ENCODE data around the gene PLAAT2. TPM values are rescaled to one million over a fixed set of nuclear protein-coding genes. Genes with fewer than 3 reads are reported as not detected.
"Not testable (repeated sequence)": the region's sequence is repeated elsewhere in the genome, so short reads cannot be mapped to it uniquely, and the experiment has no call there.

The PLAAT2 gene
- total RNA-seq, 1 experiment from 2014 or later = 1.2 TPM

DNA sequence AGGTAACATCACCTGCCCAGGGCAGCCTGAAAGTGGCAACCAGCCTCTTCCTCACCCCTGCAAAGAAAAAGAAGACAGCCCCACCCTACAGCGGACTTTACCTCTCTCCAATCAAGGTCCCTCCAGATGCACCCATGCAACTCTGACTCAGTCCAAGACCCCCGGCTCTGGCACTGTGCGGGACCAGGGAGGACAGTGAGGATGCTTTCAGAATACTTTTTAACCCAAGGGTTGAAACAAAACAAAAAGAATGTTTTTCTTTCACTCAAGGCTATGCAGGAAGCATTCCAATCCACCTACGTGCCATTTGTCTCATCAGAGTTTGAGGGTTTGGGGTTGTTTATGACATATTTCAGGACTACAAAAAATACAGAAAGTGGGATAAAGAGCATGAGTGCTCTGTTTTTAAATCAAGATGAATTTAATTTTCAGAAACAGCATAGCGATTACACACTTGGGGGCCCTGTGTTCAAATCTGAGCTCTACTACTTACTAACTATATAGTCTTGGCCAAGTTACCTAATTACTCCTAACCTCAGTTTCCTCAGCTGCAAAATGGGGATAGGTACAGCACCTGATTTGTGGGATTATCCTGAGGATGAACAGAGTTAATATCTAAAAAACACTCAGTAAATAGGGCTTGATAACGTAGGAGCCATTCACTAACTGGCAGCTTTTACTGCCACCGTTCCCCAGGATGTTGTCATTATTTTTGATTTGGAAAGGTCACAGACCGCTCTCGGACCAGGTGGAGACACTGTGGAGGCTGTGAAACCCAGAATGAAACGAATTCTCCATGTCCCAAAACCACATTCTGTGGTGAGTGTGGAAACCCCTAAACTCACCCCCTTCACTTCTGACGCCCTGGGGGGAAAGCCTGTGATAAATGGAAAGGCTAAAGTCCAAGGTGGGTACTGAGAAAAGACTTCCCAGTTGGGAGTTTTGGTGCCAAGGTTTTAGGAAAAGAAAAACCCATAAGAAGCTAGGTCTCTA lies 45.5 kb upstream of the PLAAT2 start:
- intact Hi-C loops (cut with micrococcal nuclease; ENCODE audit: unreplicated experiment) = no loop called here
- ChIA-PET POLR2A (interaction anchor here (0.5 kb wide), 1 partner anchor 47 kb away, joined by 4 read pairs; no protein-coding TSS in a partner anchor), CTCF (no interaction called here)
- TF ChIP-seq, protein P1, sequence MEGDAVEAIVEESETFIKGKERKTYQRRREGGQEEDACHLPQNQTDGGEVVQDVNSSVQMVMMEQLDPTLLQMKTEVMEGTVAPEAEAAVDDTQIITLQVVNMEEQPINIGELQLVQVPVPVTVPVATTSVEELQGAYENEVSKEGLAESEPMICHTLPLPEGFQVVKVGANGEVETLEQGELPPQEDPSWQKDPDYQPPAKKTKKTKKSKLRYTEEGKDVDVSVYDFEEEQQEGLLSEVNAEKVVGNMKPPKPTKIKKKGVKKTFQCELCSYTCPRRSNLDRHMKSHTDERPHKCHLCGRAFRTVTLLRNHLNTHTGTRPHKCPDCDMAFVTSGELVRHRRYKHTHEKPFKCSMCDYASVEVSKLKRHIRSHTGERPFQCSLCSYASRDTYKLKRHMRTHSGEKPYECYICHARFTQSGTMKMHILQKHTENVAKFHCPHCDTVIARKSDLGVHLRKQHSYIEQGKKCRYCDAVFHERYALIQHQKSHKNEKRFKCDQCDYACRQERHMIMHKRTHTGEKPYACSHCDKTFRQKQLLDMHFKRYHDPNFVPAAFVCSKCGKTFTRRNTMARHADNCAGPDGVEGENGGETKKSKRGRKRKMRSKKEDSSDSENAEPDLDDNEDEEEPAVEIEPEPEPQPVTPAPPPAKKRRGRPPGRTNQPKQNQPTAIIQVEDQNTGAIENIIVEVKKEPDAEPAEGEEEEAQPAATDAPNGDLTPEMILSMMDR (IDR thresholded peaks at IDR 0.05; ENCODE audit: insufficient read depth in 1 of 2, low read depth in 1 of 2, low read length in 1 of 2, severe bottlenecking in 1 of 2, unreplicated experiment in 1 of 2) = no peak
- Histone ChIP-seq H3K36me3 (ENCODE audit: control insufficient read depth, insufficient read depth, low read length) (no peaks in the 10 kb centered on the region; the same call in 1 of the 2 replicates), H3K4me1 (peaks cover 24% of the 10 kb centered on the region), H3K4me3 (ENCODE audit: low read depth, low read length) (no peak overlapping the region), H3K9me3 (no peaks in the 10 kb centered on the region), H3K27me3 (replicated peaks; ENCODE audit: control insufficient read depth, insufficient read depth, low read length) (no peaks in the 10 kb centered on the region)
- BruUV-seq (replicated peaks) = no TSS peak
- H3K9me3 Mint-ChIP-seq (ENCODE audit: unreplicated experiment) = no peaks in the 10 kb centered on the region
- no peaks in the 10 kb centered on the region for H3K36me3 Mint-ChIP-seq (ENCODE audit: insufficient read depth, unreplicated experiment)
- DNase-seq = no peak
- H3K4me3 Mint-ChIP-seq (ENCODE audit: unreplicated experiment) = no peak overlapping the region
- H3K27ac Mint-ChIP-seq (ENCODE audit: unreplicated experiment) = peak overlapping the region; percentile 43
- H3K4me1 Mint-ChIP-seq (ENCODE audit: low read depth, unreplicated experiment) = peaks cover 12% of the 10 kb centered on the region
- H3K27me3 Mint-ChIP-seq (ENCODE audit: insufficient read depth, unreplicated experiment) = no peaks in the 10 kb centered on the region

DNA sequence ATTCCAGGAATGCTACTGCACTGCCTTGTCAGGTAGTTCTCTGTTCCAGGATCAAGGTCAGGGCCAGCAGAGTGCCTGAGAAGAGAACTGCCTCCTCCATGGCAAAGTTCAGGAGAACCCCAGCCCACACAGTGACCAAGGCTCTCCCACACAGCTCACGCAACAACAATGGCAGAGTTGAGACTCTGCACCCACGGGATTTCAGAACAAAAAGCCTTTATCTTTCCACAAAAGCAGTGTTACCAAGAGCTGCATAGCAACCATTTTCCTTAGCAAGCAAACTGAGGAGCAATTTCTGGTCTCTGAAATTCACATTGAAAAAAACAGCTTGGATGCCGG lies 40.0 kb upstream of the PLAAT2 start:
- H3K4me1 Mint-ChIP-seq (ENCODE audit: low read depth, unreplicated experiment) = peaks cover 6% of the 10 kb centered on the region
- no peak overlapping the region for H3K4me3 Mint-ChIP-seq (ENCODE audit: unreplicated experiment)
- no peaks in the 10 kb centered on the region for H3K27me3 Mint-ChIP-seq (ENCODE audit: insufficient read depth, unreplicated experiment)
- DNase-seq = no peak
- ChIA-PET POLR2A (no interaction called here), CTCF (interaction anchor here (0.7 kb wide), 1 partner anchor 32 kb away, joined by 4 read pairs; no protein-coding TSS in a partner anchor)
- TF ChIP-seq, protein P1 (IDR thresholded peaks at IDR 0.05; ENCODE audit: insufficient read depth in 1 of 2, low read depth in 1 of 2, low read length in 1 of 2, severe bottlenecking in 1 of 2, unreplicated experiment in 1 of 2) = no peak
- intact Hi-C loops (cut with micrococcal nuclease; ENCODE audit: unreplicated experiment) = no loop called here
- Histone ChIP-seq H3K9me3 (no peaks in the 10 kb centered on the region), H3K27me3 (replicated peaks; ENCODE audit: control insufficient read depth, insufficient read depth, low read length) (no peaks in the 10 kb centered on the region), H3K36me3 (ENCODE audit: control insufficient read depth, insufficient read depth, low read length) (no peaks in the 10 kb centered on the region; the same call in 1 of the 2 replicates), H3K4me1 (no peaks in the 10 kb centered on the region), H3K4me3 (ENCODE audit: low read depth, low read length) (no peak overlapping the region)
- no peaks in the 10 kb centered on the region for H3K9me3 Mint-ChIP-seq (ENCODE audit: unreplicated experiment)
- peaks cover 5% of the 10 kb centered on the region for H3K36me3 Mint-ChIP-seq (ENCODE audit: insufficient read depth, unreplicated experiment)
- H3K27ac Mint-ChIP-seq (ENCODE audit: unreplicated experiment) = no peak overlapping the region
- no TSS peak for BruUV-seq (replicated peaks)

DNA sequence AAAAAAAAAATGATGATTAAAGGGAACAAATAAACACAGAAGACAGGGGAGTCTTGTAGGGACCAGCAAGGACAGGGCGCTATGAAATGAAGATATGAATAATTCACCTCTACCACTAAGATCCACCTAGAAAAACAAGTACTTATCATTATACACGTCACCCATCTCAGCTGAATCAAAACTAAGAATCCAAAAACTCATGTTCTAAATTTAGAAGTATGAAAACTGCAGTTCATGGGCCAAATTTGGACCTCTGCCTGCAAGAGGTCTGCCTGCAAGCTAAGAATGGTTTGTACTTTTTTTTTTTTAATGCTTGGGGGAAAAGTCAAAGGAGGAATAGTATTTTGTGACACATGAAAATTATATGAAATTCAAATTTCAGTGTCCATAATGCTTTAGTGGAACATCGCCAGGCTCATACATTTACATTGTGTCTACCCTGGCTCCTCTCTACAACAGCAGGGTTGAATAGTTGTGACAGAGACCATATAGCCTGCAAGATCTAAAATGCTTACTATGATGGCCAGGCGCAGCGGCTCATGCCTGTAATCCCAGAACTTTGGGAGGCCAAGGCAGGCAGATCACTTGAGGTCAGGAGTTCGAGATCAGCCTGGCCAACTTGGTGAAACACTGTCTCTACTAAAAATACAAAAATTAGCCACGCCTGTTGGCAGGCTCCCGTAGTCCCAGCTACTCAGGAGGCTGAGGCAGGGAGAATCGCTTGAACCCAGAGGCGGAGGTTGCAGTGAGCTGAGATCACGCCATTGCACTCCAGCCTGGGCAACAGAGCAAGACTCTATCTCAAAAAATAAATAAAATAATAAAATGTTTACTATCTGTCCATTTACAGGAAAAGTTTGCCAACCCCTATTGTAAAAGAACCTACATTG lies 39.4 kb upstream of the PLAAT2 start:
- H3K36me3 Mint-ChIP-seq (ENCODE audit: insufficient read depth, unreplicated experiment) = peaks cover 11% of the 10 kb centered on the region
- H3K27ac Mint-ChIP-seq (ENCODE audit: unreplicated experiment); H3K9me3 ChIP-seq; H3K9me3 Mint-ChIP-seq (ENCODE audit: unreplicated experiment); H3K4me3 Mint-ChIP-seq (ENCODE audit: unreplicated experiment); intact Hi-C loops (cut with micrococcal nuclease; ENCODE audit: unreplicated experiment); H3K4me3 ChIP-seq (ENCODE audit: low read depth, low read length); DNase-seq; H3K4me1 ChIP-seq; H3K4me1 Mint-ChIP-seq (ENCODE audit: low read depth, unreplicated experiment); H3K36me3 ChIP-seq (ENCODE audit: control insufficient read depth, insufficient read depth, low read length); H3K27me3 ChIP-seq (replicated peaks; ENCODE audit: control insufficient read depth, insufficient read depth, low read length); POLR2A ChIA-PET; BruUV-seq (replicated peaks); H3K27me3 Mint-ChIP-seq (ENCODE audit: insufficient read depth, unreplicated experiment): not testable (repeated sequence)
- CTCF ChIA-PET = interaction anchor here (0.7 kb wide), 1 partner anchor 33 kb away, joined by 4 read pairs; no protein-coding TSS in a partner anchor

Measured in Caco-2 (cell line).